Ovary (tissue), 3 donors: ENCODE results near the gene CEACAM4.

ENCODE experiments used
- POLR2A ChIP-seq: fragments of 450-650 bp; IDR thresholded peaks from one replicate; pipeline ENCODE4 v1.6.1; 2017; ENCODE audit warnings: antibody characterized with exemption, mild to moderate bottlenecking, moderate library complexity
- TF ChIP-seq, protein P1 (sequence below), 3 donors: fragments of 450-650 bp in 2 of 3; fragments of 200-600 bp in 1 of 3; IDR thresholded peaks; one replicate each; pipeline versions ENCODE4 v1.5.1 to v1.8.0; 2016 to 2022; ENCODE audit warnings: antibody characterized with exemption in 3 of 3, mild to moderate bottlenecking in 1 of 3
- donor health status: DM: no; HTN: no; CAD: no.

DNA sequence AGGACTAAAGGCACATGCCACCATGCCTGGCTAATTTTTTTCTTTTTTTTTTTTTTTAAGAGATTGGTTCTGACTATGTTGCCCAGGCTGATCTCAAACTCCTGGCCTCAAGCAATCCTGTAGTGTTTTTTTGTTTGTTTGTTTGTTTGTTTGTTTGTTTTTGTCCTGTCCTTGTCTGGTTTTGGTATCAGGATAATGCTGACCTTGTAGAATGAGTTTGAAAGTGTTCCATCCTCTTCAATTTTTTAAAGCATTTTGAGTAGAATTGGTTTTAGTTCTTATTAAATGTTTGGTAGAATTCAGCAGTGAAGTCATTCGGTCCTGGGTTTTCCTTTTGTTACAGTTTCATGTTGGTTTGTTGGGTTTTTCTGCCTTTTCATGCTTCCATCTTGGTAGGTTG lies 19.2 kb downstream of the CEACAM4 start:
- TF ChIP-seq, protein P1, sequence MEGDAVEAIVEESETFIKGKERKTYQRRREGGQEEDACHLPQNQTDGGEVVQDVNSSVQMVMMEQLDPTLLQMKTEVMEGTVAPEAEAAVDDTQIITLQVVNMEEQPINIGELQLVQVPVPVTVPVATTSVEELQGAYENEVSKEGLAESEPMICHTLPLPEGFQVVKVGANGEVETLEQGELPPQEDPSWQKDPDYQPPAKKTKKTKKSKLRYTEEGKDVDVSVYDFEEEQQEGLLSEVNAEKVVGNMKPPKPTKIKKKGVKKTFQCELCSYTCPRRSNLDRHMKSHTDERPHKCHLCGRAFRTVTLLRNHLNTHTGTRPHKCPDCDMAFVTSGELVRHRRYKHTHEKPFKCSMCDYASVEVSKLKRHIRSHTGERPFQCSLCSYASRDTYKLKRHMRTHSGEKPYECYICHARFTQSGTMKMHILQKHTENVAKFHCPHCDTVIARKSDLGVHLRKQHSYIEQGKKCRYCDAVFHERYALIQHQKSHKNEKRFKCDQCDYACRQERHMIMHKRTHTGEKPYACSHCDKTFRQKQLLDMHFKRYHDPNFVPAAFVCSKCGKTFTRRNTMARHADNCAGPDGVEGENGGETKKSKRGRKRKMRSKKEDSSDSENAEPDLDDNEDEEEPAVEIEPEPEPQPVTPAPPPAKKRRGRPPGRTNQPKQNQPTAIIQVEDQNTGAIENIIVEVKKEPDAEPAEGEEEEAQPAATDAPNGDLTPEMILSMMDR (IDR thresholded peaks at IDR 0.05): no peak
- no peak for TF ChIP-seq POLR2A
